Measurements from ENCODE around the gene GAS6.

The GAS6 gene

GRCh38 chr13:113849546-113849945 lies 14.3 kb downstream of the GAS6 start (continued):
- no peak for TF ChIP-seq ZNF280C (tag by site-specific recombination; IDR thresholded peaks at IDR 0.05)
- TF ChIP-seq WT1 (tag by site-specific recombination; IDR thresholded peaks at IDR 0.05), result no peak
- TF ChIP-seq ZNF426 (tag by site-specific recombination; IDR thresholded peaks at IDR 0.05), result no peak

- ChIA-PET CTCF (interaction anchor here (0.6 kb wide), 1 partner anchor 189 kb away, joined by 6 read pairs; no protein-coding TSS in a partner anchor), POLR2A (no interaction called here)
- TF ChIP-seq ZFHX2 (tag by site-specific recombination; conservative IDR thresholded peaks at IDR 0.05) (peak; percentile 39; the same call in 1 of the 2 replicates), ZSCAN16 (tag by site-specific recombination; IDR thresholded peaks at IDR 0.05) (no peak), ZNF112 (tag by site-specific recombination; IDR thresholded peaks at IDR 0.05) (no peak), ZNF561 (tag by site-specific recombination; IDR thresholded peaks at IDR 0.05; ENCODE audit: borderline replicate concordance) (no peak), KLF1 (tag by site-specific recombination; IDR thresholded peaks at IDR 0.05) (0 out of 2 replicates have a peak, but pooled peaks have one; percentile 27)
- Histone ChIP-seq H3K9me3 (ENCODE audit: control insufficient read depth, insufficient read depth, low read depth, low read length) (no peaks in the 10 kb centered on the region), H3K4me3 (ENCODE audit: low read depth, low read length) (no peak overlapping the region), H3K36me3 (ENCODE audit: control insufficient read depth in 2 of 2, insufficient read depth in 1 of 2, low read length in 2 of 2) (peaks cover 0 to 3% of the 10 kb centered on the region in 2 experiments; a peak in 1 of 3 replicates), H3K4me1 (ENCODE audit: control insufficient read depth, insufficient read depth, low read length) (no peaks in the 10 kb centered on the region), H3K27ac (ENCODE audit: extremely low read depth, low read depth, low read length) (no peak overlapping the region)
Observed at GRCh38 chr13:113848431-113849260, 15.2 kb downstream of the GAS6 start.

- Histone ChIP-seq H3K4me3 (ENCODE audit: low read depth, low read length) (no peak overlapping the region), H3K36me3 (ENCODE audit: control insufficient read depth in 2 of 2, insufficient read depth in 1 of 2, low read length in 2 of 2) (peaks cover 0 to 3% of the 10 kb centered on the region in 2 experiments; a peak in 1 of 3 replicates), H3K9me3 (ENCODE audit: control insufficient read depth, insufficient read depth, low read depth, low read length) (no peaks in the 10 kb centered on the region), H3K27ac (ENCODE audit: extremely low read depth, low read depth, low read length) (no peak overlapping the region), H3K4me1 (ENCODE audit: control insufficient read depth, insufficient read depth, low read length) (no peaks in the 10 kb centered on the region)
- ChIA-PET POLR2A (no interaction called here), CTCF (interaction anchor here (0.6 kb wide), 1 partner anchor 190 kb away, joined by 6 read pairs; no protein-coding TSS in a partner anchor)
- no peak for TF ChIP-seq ZNF24 (tag by site-specific recombination; IDR thresholded peaks at IDR 0.05)
- no peak for TF ChIP-seq ZNF645 (tag by site-specific recombination; IDR thresholded peaks at IDR 0.05)
- TF ChIP-seq ZNF664 (tag by site-specific recombination; IDR thresholded peaks at IDR 0.05), result no peak
- no peak for TF ChIP-seq ZNF350 (tag by site-specific recombination; IDR thresholded peaks at IDR 0.05)
- no peak for TF ChIP-seq YY1 (tag by site-specific recombination; IDR thresholded peaks at IDR 0.05)
- TF ChIP-seq ZNF791 (tag by site-specific recombination; IDR thresholded peaks at IDR 0.05), result no peak
- TF ChIP-seq ZNF544 (tag by site-specific recombination; IDR thresholded peaks at IDR 0.05), result no peak
- TF ChIP-seq PBX3 (CRISPR knock-in tag; IDR thresholded peaks at IDR 0.05), result no peak
- TF ChIP-seq ZBTB20 (tag by site-specific recombination; IDR thresholded peaks at IDR 0.05), result no peak
Observed at GRCh38 chr13:113848020-113848419, 15.9 kb downstream of the GAS6 start.

All from HEK293 (cell line).